Neuronal stem cell (in vitro differentiated cells): ENCODE data around the gene MRPL18.

Experiments
- DNase-seq: peaks from one replicate; pipeline ENCODE4 v3.0.0-alpha.2; 2013; ENCODE audit warnings: low spot score
- H2AFZ ChIP-seq: one replicate; pipeline ENCODE4 v1.6.1; 2013; ENCODE audit warnings: mild to moderate bottlenecking, low read length, inconsistent platforms
- H2AK5ac ChIP-seq: 2 replicates; pipeline ENCODE4 v1.6.1; 2013; ENCODE audit warnings: low read depth, mild to moderate bottlenecking, inconsistent platforms, low read length, moderate library complexity, mixed read lengths
- H2BK120ac ChIP-seq: 2 replicates; pipeline ENCODE4 v1.6.1; 2013; ENCODE audit warnings: low read depth, mild to moderate bottlenecking, inconsistent platforms, low read length, moderate library complexity, mixed read lengths
- H2BK12ac ChIP-seq: one replicate; pipeline ENCODE4 v1.6.1; 2013; ENCODE audit warnings: low read length, inconsistent platforms
- H2BK15ac ChIP-seq: 2 replicates; pipeline ENCODE4 v1.6.1; 2013; ENCODE audit warnings: mild to moderate bottlenecking, low read length, inconsistent platforms, mixed read lengths
- H2BK5ac ChIP-seq: one replicate; pipeline ENCODE4 v1.6.1; 2013; ENCODE audit warnings: inconsistent platforms, mild to moderate bottlenecking, low read length, moderate library complexity
- H3K14ac ChIP-seq: one replicate; pipeline ENCODE4 v1.6.1; 2013; ENCODE audit warnings: low read length, inconsistent platforms
- H3K18ac ChIP-seq: 2 replicates; pipeline ENCODE4 v1.6.1; 2013; ENCODE audit warnings: low read length, inconsistent platforms
- H3K23ac ChIP-seq: 2 replicates; pipeline ENCODE4 v1.6.1; 2013; ENCODE audit warnings: low read depth, mild to moderate bottlenecking, mixed read lengths, low read length, inconsistent platforms; ENCODE audit not compliant: poor library complexity
- H3K27ac ChIP-seq: replicated peaks from 3 replicates; pipeline ENCODE4 v1.5.1; 2013; ENCODE audit warnings: low read length, inconsistent platforms
- H3K27me3 ChIP-seq, 3 experiments: 2 replicates each; pipeline ENCODE4 v1.6.1; 2013; ENCODE audit warnings: low read length in 3 of 3, mild to moderate bottlenecking in 2 of 3, inconsistent platforms in 1 of 3, low read depth in 1 of 3, mixed read lengths in 1 of 3, moderate library complexity in 1 of 3; ENCODE audit not compliant: control insufficient read depth in 3 of 3, insufficient read depth in 3 of 3
- H3K36me3 ChIP-seq, 2 donors: replicated peaks in 1 of 2; 2 replicates each; pipeline ENCODE4 v1.6.1; 2013; ENCODE audit warnings: low read length in 2 of 2; ENCODE audit not compliant: control insufficient read depth in 2 of 2, insufficient read depth in 2 of 2
- H3K4ac ChIP-seq: 2 replicates; pipeline ENCODE4 v1.6.1; 2013; ENCODE audit warnings: inconsistent platforms, mild to moderate bottlenecking, low read length, moderate library complexity
- H3K4me1 ChIP-seq, 2 donors: 1 replicate in 1 of 2; 2 replicates in 1 of 2; pipeline ENCODE4 v1.6.1; 2013; ENCODE audit warnings: low read length in 2 of 2, low read depth in 1 of 2; ENCODE audit not compliant: control insufficient read depth in 2 of 2, insufficient read depth in 1 of 2
- H3K4me2 ChIP-seq: one replicate; pipeline ENCODE4 v1.6.1; 2013; ENCODE audit warnings: mild to moderate bottlenecking, low read length, inconsistent platforms; ENCODE audit not compliant: insufficient read depth, poor library complexity, severe bottlenecking
- H3K4me3 ChIP-seq, 2 donors: 2 replicates each; pipeline ENCODE4 v1.5.1; 2013; ENCODE audit warnings: low read length in 2 of 2, mild to moderate bottlenecking in 2 of 2, inconsistent platforms in 1 of 2, moderate library complexity in 1 of 2
- H3K79me1 ChIP-seq: one replicate; pipeline ENCODE4 v1.6.1; 2013; ENCODE audit warnings: low read depth, mild to moderate bottlenecking, inconsistent platforms, low read length, moderate library complexity
- H3K9ac ChIP-seq: one replicate; pipeline ENCODE4 v1.6.1; 2013; ENCODE audit warnings: mild to moderate bottlenecking, low read depth, low read length, inconsistent platforms; ENCODE audit not compliant: poor library complexity
- H3K9me3 ChIP-seq, 2 donors: replicated peaks in 1 of 2; 2 replicates each; pipeline versions ENCODE3 to v1.6.1; 2013; ENCODE audit warnings: low read length in 2 of 2, mild to moderate bottlenecking in 2 of 2, inconsistent platforms in 1 of 2, low read depth in 1 of 2, mixed read lengths in 1 of 2, moderate library complexity in 1 of 2; ENCODE audit not compliant: control insufficient read depth in 2 of 2, insufficient read depth in 1 of 2
- H4K8ac ChIP-seq: one replicate; pipeline ENCODE4 v1.6.1; 2013; ENCODE audit warnings: low read depth, mild to moderate bottlenecking, inconsistent platforms, low read length, moderate library complexity
- H4K91ac ChIP-seq: one replicate; pipeline ENCODE4 v1.6.1; 2013; ENCODE audit warnings: low read length, low read depth, mild to moderate bottlenecking, inconsistent platforms; ENCODE audit not compliant: poor library complexity
- WGBS, 2 donors: extraction: QIAGEN DNeasy Blood & Tissue Kit; methylation state at CpG; one replicate each; pipeline ENCODE4 v1.1.7; 2013; ENCODE audit warnings: missing lambda C conversion rate in 2 of 2, mixed read lengths in 1 of 2; ENCODE audit not compliant: insufficient read length in 2 of 2, insufficient replicate concordance in 1 of 2; ENCODE audit errors: extremely low coverage in 2 of 2; 5-methylcytosine and 5-hydroxymethylcytosine counted together

Gene MRPL18

GRCh38 chr6:159833997-159834603 is 43.8 kb downstream of the MRPL18 start:
- no peak overlapping the region for H3K9ac ChIP-seq
- WGBS, 2 donors, result no CpG with 5 or more reads among the region's 5 CpGs
- H2AK5ac ChIP-seq, result no peak overlapping the region
- H4K8ac ChIP-seq, result no peak overlapping the region
- H3K36me3 ChIP-seq, result no peaks in the 10 kb centered on the region
- no peaks in the 10 kb centered on the region for H3K9me3 ChIP-seq
- H2BK12ac ChIP-seq, result no peak overlapping the region
- no peak overlapping the region for H3K14ac ChIP-seq
- no peak overlapping the region for H2AFZ ChIP-seq
- no peaks in the 10 kb centered on the region for H3K79me1 ChIP-seq
- no peak overlapping the region for H4K91ac ChIP-seq
- H3K27me3 ChIP-seq, result peaks cover 0 to 8% (median 0%) of the 10 kb centered on the region in 3 experiments
- no peak overlapping the region for H3K18ac ChIP-seq
- H3K4me3 ChIP-seq, result no peak overlapping the region
- H3K4me1 ChIP-seq, result no peaks in the 10 kb centered on the region
- H3K4me2 ChIP-seq, result no peak overlapping the region
- no peak overlapping the region for H2BK15ac ChIP-seq
- H3K4ac ChIP-seq, result no peak overlapping the region
- no peak overlapping the region for H3K23ac ChIP-seq
- H2BK120ac ChIP-seq, result no peak overlapping the region
- no peak for DNase-seq
- no peak overlapping the region for H3K27ac ChIP-seq
- no peak overlapping the region for H2BK5ac ChIP-seq

GRCh38 chr6:159836718-159837490 is 46.6 kb downstream of the MRPL18 start:
- no peak overlapping the region for H3K4me2 ChIP-seq
- H4K91ac ChIP-seq, result no peak overlapping the region
- H3K14ac ChIP-seq, result no peak overlapping the region
- H2AFZ ChIP-seq, result no peak overlapping the region
- H3K27me3 ChIP-seq, result peaks cover 0 to 8% (median 0%) of the 10 kb centered on the region in 3 experiments
- H3K9ac ChIP-seq, result no peak overlapping the region
- H3K9me3 ChIP-seq, result no peaks in the 10 kb centered on the region
- no peaks in the 10 kb centered on the region for H3K4me1 ChIP-seq
- WGBS, 2 donors, result no CpG with 5 or more reads among the region's 29 CpGs
- no peak overlapping the region for H2BK12ac ChIP-seq
- no peaks in the 10 kb centered on the region for H3K36me3 ChIP-seq
- H3K18ac ChIP-seq, result no peak overlapping the region
- no peak overlapping the region for H2BK120ac ChIP-seq
- H2BK5ac ChIP-seq, result no peak overlapping the region
- H4K8ac ChIP-seq, result no peak overlapping the region
- H3K4me3 ChIP-seq, result no peak overlapping the region
- no peak overlapping the region for H3K27ac ChIP-seq
- DNase-seq, result no peak
- H3K79me1 ChIP-seq, result no peaks in the 10 kb centered on the region
- no peak overlapping the region for H2AK5ac ChIP-seq
- no peak overlapping the region for H2BK15ac ChIP-seq
- H3K23ac ChIP-seq, result peak overlapping the region; percentile 60
- H3K4ac ChIP-seq, result no peak overlapping the region

GRCh38 chr6:159837511-159837910 is 47.2 kb downstream of the MRPL18 start:
- H3K9ac ChIP-seq, result no peak overlapping the region
- no peaks in the 10 kb centered on the region for H3K79me1 ChIP-seq
- no CpG with 5 or more reads among the region's 8 CpGs for WGBS, 2 donors
- no peak overlapping the region for H3K23ac ChIP-seq
- H3K4me3 ChIP-seq, result no peak overlapping the region
- H3K36me3 ChIP-seq, result no peaks in the 10 kb centered on the region
- H2AFZ ChIP-seq, result no peak overlapping the region
- H3K27me3 ChIP-seq, result peaks cover 0 to 8% (median 0%) of the 10 kb centered on the region in 3 experiments
- H3K4ac ChIP-seq, result no peak overlapping the region
- H3K4me1 ChIP-seq, result no peaks in the 10 kb centered on the region
- no peak overlapping the region for H3K18ac ChIP-seq
- H2AK5ac ChIP-seq, result no peak overlapping the region
- no peak for DNase-seq
- H4K91ac ChIP-seq, result no peak overlapping the region
- no peak overlapping the region for H2BK15ac ChIP-seq
- H2BK12ac ChIP-seq, result no peak overlapping the region
- no peaks in the 10 kb centered on the region for H3K9me3 ChIP-seq
- H3K4me2 ChIP-seq, result no peak overlapping the region
- H2BK5ac ChIP-seq, result no peak overlapping the region
- H3K14ac ChIP-seq, result no peak overlapping the region
- H2BK120ac ChIP-seq, result no peak overlapping the region
- no peak overlapping the region for H4K8ac ChIP-seq
- H3K27ac ChIP-seq, result no peak overlapping the region

GRCh38 chr6:159838020-159838744 is 47.9 kb downstream of the MRPL18 start:
- H3K36me3 ChIP-seq, result no peaks in the 10 kb centered on the region
- H3K18ac ChIP-seq, result no peak overlapping the region
- no peak overlapping the region for H3K4me3 ChIP-seq
- no peaks in the 10 kb centered on the region for H3K79me1 ChIP-seq
- no peak overlapping the region for H3K4me2 ChIP-seq
- H4K91ac ChIP-seq, result no peak overlapping the region
- no peak overlapping the region for H3K14ac ChIP-seq
- no peaks in the 10 kb centered on the region for H3K4me1 ChIP-seq
- no peak overlapping the region for H3K23ac ChIP-seq
- H3K27ac ChIP-seq, result no peak overlapping the region
- no peak overlapping the region for H2AK5ac ChIP-seq
- WGBS, 2 donors, result no CpG with 5 or more reads among the region's 7 CpGs
- no peak for DNase-seq
- no peak overlapping the region for H2BK120ac ChIP-seq
- no peak overlapping the region for H3K4ac ChIP-seq
- no peak overlapping the region for H2BK12ac ChIP-seq
- no peak overlapping the region for H2AFZ ChIP-seq
- H4K8ac ChIP-seq, result no peak overlapping the region
- no peak overlapping the region for H2BK15ac ChIP-seq
- H3K9ac ChIP-seq, result no peak overlapping the region
- H3K9me3 ChIP-seq, result no peaks in the 10 kb centered on the region
- H2BK5ac ChIP-seq, result no peak overlapping the region
- H3K27me3 ChIP-seq, result peaks cover 0 to 8% (median 0%) of the 10 kb centered on the region in 3 experiments
